Adrenal gland (tissue), 5 donors: ENCODE measurements around the gene ERCC3.

Source experiments
- POLR2A ChIP-seq, 2 donors: fragments of 450-650 bp; IDR thresholded peaks; one replicate each; pipeline ENCODE4 v1.6.1; 2017; ENCODE audit warnings: antibody characterized with exemption in 2 of 2, mild to moderate bottlenecking in 2 of 2, moderate library complexity in 1 of 2
- TF ChIP-seq, protein P1 (sequence below), 6 experiments: fragments of 450-650 bp in 4 of 6; fragments of 200-600 bp in 2 of 6; sonication (generic) in 1 of 6; IDR thresholded peaks; 1 replicate in 5 of 6; 2 replicates in 1 of 6; pipeline versions ENCODE4 v1.5.1 to v1.8.0; 2016 to 2021; ENCODE audit warnings: antibody characterized with exemption in 6 of 6, mild to moderate bottlenecking in 2 of 6, moderate library complexity in 1 of 6
- donor health status: DM: no; HTN: no; CAD: no.

DNA sequence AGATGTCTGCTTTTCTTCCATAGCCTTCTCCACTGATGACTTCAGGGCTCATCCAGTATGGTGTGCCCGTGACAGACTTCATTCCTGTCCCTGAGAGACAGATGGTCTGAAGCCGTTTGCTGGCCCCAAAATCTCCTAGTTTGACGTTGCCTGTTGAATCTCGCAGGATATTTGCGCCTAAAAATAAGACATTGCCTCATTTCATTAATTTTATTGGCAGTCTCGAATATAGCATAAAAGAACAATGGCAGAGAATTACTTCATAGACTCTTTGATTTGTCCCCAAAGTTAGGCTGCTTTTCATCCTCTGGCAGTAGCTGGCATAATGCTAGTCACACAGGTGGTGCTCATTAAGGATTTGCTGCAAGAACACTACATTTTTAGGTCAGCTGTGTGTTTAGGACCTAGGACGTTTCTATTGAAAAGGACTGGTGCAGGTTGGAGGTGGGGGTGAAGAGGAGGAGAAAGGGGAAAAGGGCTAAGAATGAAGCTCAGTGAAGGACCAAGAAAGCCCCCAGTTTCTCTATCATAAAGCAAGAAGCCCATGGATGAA is 14.7 kb upstream of the ERCC3 start:
- TF ChIP-seq, protein P1, sequence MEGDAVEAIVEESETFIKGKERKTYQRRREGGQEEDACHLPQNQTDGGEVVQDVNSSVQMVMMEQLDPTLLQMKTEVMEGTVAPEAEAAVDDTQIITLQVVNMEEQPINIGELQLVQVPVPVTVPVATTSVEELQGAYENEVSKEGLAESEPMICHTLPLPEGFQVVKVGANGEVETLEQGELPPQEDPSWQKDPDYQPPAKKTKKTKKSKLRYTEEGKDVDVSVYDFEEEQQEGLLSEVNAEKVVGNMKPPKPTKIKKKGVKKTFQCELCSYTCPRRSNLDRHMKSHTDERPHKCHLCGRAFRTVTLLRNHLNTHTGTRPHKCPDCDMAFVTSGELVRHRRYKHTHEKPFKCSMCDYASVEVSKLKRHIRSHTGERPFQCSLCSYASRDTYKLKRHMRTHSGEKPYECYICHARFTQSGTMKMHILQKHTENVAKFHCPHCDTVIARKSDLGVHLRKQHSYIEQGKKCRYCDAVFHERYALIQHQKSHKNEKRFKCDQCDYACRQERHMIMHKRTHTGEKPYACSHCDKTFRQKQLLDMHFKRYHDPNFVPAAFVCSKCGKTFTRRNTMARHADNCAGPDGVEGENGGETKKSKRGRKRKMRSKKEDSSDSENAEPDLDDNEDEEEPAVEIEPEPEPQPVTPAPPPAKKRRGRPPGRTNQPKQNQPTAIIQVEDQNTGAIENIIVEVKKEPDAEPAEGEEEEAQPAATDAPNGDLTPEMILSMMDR (IDR thresholded peaks at IDR 0.05), result no peak
- no peak for TF ChIP-seq POLR2A (IDR thresholded peaks at IDR 0.05)
